ENCODE results near the gene SPIRE1.
"Not testable (repeated sequence)": the region's sequence is repeated elsewhere in the genome, so short reads cannot be mapped to it uniquely, and the experiment has no call there.

Gene SPIRE1

DNA sequence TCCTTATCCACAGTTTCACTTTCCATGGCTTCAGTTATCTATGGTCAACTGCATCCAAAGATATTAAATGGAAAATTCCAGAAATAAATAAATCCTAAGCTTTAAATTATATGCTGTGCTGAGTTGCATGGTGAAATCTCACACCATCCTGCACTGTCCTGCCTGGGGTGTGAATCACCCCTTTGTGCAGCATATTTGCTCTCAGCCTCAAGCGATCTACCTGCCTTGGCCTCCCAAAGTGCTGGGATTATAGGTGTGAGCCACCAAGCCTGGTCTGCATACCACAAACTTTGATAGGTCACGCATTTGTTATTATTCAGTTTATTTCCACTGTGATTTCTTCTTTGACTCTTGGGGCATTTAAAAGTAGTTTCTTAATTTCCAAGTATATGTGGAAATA is 117.2 kb downstream of the SPIRE1 start:
- no peaks in the 10 kb centered on the region for H3F3A ChIP-seq (ENCODE audit: low read depth)
- no peaks in the 10 kb centered on the region for H4K20me1 ChIP-seq (ENCODE audit: insufficient read depth, low read length, poor library complexity, severe bottlenecking)
- H3K4me1 ChIP-seq (ENCODE audit: insufficient read depth, low read length, poor library complexity, severe bottlenecking), result no peaks in the 10 kb centered on the region
- H3K4me3 ChIP-seq (ENCODE audit: low read length, poor library complexity, severe bottlenecking), result no peak overlapping the region
- no peaks in the 10 kb centered on the region for H3K9me3 ChIP-seq (ENCODE audit: insufficient read depth, low read depth, low read length)
- no peaks in the 10 kb centered on the region for H3K9me2 ChIP-seq (replicated peaks; ENCODE audit: low read depth, low read length)
- no peak overlapping the region for H3K9ac ChIP-seq (ENCODE audit: low read depth, low read length, poor library complexity, severe bottlenecking)
- TF ChIP-seq, protein P1, sequence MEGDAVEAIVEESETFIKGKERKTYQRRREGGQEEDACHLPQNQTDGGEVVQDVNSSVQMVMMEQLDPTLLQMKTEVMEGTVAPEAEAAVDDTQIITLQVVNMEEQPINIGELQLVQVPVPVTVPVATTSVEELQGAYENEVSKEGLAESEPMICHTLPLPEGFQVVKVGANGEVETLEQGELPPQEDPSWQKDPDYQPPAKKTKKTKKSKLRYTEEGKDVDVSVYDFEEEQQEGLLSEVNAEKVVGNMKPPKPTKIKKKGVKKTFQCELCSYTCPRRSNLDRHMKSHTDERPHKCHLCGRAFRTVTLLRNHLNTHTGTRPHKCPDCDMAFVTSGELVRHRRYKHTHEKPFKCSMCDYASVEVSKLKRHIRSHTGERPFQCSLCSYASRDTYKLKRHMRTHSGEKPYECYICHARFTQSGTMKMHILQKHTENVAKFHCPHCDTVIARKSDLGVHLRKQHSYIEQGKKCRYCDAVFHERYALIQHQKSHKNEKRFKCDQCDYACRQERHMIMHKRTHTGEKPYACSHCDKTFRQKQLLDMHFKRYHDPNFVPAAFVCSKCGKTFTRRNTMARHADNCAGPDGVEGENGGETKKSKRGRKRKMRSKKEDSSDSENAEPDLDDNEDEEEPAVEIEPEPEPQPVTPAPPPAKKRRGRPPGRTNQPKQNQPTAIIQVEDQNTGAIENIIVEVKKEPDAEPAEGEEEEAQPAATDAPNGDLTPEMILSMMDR (conservative IDR thresholded peaks at IDR 0.05; ENCODE audit: low read length), result no peak
- no peak for TF ChIP-seq EZH2phosphoT487 (IDR thresholded peaks at IDR 0.05; ENCODE audit: borderline replicate concordance)
- no peaks in the 10 kb centered on the region for H3K79me2 ChIP-seq (ENCODE audit: insufficient read depth, low read length)
- H3K4me2 ChIP-seq (ENCODE audit: low read depth, low read length, poor library complexity, severe bottlenecking), result no peak overlapping the region
- no peak overlapping the region for H2AFZ ChIP-seq (ENCODE audit: low read length)
- H3K36me3 ChIP-seq (ENCODE audit: insufficient read depth, low read length), result no peaks in the 10 kb centered on the region
- H3K27me3 ChIP-seq (ENCODE audit: insufficient read depth, low read length, poor library complexity, severe bottlenecking), result peaks cover 37% of the 10 kb centered on the region

DNA sequence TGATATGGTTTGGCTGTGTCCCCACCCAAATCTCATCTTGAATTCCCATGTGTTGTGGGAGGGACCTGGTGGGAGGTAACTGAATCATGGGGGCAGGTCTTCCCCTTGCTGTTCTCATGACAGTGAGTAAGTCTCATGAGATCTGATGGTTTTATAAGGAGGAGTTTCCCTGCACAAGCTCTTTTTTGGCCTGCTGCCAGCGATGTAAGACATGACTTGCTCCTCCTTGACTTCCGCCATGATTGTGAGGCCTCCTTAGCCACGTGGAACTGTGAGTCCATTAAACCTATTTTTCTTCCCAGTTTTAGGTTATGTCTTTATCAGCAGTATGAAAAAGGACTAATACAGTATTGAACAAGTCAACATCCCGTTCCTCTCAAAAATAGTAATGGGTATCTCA is 118.7 kb downstream of the SPIRE1 start:
- not testable (repeated sequence) for H3K79me2 ChIP-seq (ENCODE audit: insufficient read depth, low read length); H3K4me3 ChIP-seq (ENCODE audit: low read length, poor library complexity, severe bottlenecking); H3K36me3 ChIP-seq (ENCODE audit: insufficient read depth, low read length); H3K9me2 ChIP-seq (replicated peaks; ENCODE audit: low read depth, low read length); H4K20me1 ChIP-seq (ENCODE audit: insufficient read depth, low read length, poor library complexity, severe bottlenecking); H2AFZ ChIP-seq (ENCODE audit: low read length); H3K9ac ChIP-seq (ENCODE audit: low read depth, low read length, poor library complexity, severe bottlenecking); H3K4me1 ChIP-seq (ENCODE audit: insufficient read depth, low read length, poor library complexity, severe bottlenecking); H3K4me2 ChIP-seq (ENCODE audit: low read depth, low read length, poor library complexity, severe bottlenecking); H3K9me3 ChIP-seq (ENCODE audit: insufficient read depth, low read depth, low read length); H3F3A ChIP-seq (ENCODE audit: low read depth)
- H3K27me3 ChIP-seq (ENCODE audit: insufficient read depth, low read length, poor library complexity, severe bottlenecking), result peaks cover 26% of the 10 kb centered on the region

DNA sequence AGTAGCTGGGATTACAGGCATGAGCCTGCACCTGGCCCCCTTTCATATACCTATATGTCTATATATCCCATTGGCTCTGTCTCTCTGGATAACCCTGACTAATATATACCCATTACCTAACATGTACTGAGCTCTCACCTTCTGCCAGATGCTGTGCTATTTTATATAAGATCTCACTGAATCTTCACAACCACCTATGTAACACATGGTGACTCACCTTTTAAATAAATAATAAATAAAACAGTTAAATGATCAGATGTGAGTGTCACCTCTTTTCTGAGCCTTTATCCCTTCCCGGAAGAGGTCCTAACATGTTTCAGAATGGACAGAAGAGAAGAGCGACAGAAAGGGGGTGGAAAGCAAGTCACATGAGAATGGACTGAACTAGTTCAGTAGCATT is 123.1 kb downstream of the SPIRE1 start:
- H3K9ac ChIP-seq (ENCODE audit: low read depth, low read length, poor library complexity, severe bottlenecking), result no peak overlapping the region

DNA sequence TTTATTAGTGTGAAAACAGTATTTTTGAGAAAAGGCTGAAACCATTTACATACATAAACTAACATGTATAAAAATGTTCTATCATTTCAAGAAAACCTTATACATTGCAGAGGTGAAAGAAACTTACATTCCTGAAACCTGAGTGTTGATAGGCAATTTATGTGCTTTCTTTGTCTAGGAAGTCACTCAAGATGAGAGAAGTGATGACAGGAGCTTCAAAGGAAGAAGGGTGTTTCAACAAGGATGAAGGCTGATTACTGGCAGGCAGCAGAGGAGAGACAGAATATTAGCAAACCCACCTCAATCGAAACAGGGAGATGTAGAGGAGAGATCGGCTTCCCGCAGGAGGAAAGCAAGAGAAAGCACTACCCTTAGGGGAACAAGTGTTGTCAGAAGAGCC is 125.2 kb downstream of the SPIRE1 start:
- no peaks in the 10 kb centered on the region for H3F3A ChIP-seq (ENCODE audit: low read depth)
- H3K36me3 ChIP-seq (ENCODE audit: insufficient read depth, low read length), result no peaks in the 10 kb centered on the region
- no peaks in the 10 kb centered on the region for H3K79me2 ChIP-seq (ENCODE audit: insufficient read depth, low read length)
- H3K9me3 ChIP-seq (ENCODE audit: insufficient read depth, low read depth, low read length), result no peaks in the 10 kb centered on the region
- no peaks in the 10 kb centered on the region for H3K4me1 ChIP-seq (ENCODE audit: insufficient read depth, low read length, poor library complexity, severe bottlenecking)
- H3K9ac ChIP-seq (ENCODE audit: low read depth, low read length, poor library complexity, severe bottlenecking), result no peak overlapping the region
- TF ChIP-seq EZH2phosphoT487 (IDR thresholded peaks at IDR 0.05; ENCODE audit: borderline replicate concordance), result no peak
- no peaks in the 10 kb centered on the region for H4K20me1 ChIP-seq (ENCODE audit: insufficient read depth, low read length, poor library complexity, severe bottlenecking)
- H3K9me2 ChIP-seq (replicated peaks; ENCODE audit: low read depth, low read length), result no peaks in the 10 kb centered on the region
- no peak overlapping the region for H3K4me3 ChIP-seq (ENCODE audit: low read length, poor library complexity, severe bottlenecking)
- no peak overlapping the region for H2AFZ ChIP-seq (ENCODE audit: low read length)
- H3K27me3 ChIP-seq (ENCODE audit: insufficient read depth, low read length, poor library complexity, severe bottlenecking), result peaks cover 9% of the 10 kb centered on the region
- H3K4me2 ChIP-seq (ENCODE audit: low read depth, low read length, poor library complexity, severe bottlenecking), result no peak overlapping the region

More for the DNA sequence above, 123.1 kb downstream of the SPIRE1 start:
- Histone ChIP-seq H3K4me3 (ENCODE audit: low read length, poor library complexity, severe bottlenecking) (no peak overlapping the region), H3K9me3 (ENCODE audit: insufficient read depth, low read depth, low read length) (no peaks in the 10 kb centered on the region), H3K79me2 (ENCODE audit: insufficient read depth, low read length) (no peaks in the 10 kb centered on the region), H2AFZ (ENCODE audit: low read length) (no peak overlapping the region), H3K36me3 (ENCODE audit: insufficient read depth, low read length) (no peaks in the 10 kb centered on the region), H3F3A (ENCODE audit: low read depth) (no peaks in the 10 kb centered on the region), H3K9me2 (replicated peaks; ENCODE audit: low read depth, low read length) (no peaks in the 10 kb centered on the region), H3K4me1 (ENCODE audit: insufficient read depth, low read length, poor library complexity, severe bottlenecking) (no peaks in the 10 kb centered on the region), H4K20me1 (ENCODE audit: insufficient read depth, low read length, poor library complexity, severe bottlenecking) (no peaks in the 10 kb centered on the region), H3K4me2 (ENCODE audit: low read depth, low read length, poor library complexity, severe bottlenecking) (no peak overlapping the region), H3K27me3 (ENCODE audit: insufficient read depth, low read length, poor library complexity, severe bottlenecking) (peaks cover 24% of the 10 kb centered on the region)
- TF ChIP-seq, protein P1 (conservative IDR thresholded peaks at IDR 0.05; ENCODE audit: low read length), result no peak
- TF ChIP-seq EZH2phosphoT487 (IDR thresholded peaks at IDR 0.05; ENCODE audit: borderline replicate concordance), result no peak

Measured in Loucy (cell line).